ENCODE results near the gene TBC1D16. TPM values are rescaled to one million over a fixed set of nuclear protein-coding genes. Genes with fewer than 3 reads are reported as not detected.

Gene TBC1D16
- total RNA-seq, 1 donor from 2014 or later: 23.7 TPM

DNA sequence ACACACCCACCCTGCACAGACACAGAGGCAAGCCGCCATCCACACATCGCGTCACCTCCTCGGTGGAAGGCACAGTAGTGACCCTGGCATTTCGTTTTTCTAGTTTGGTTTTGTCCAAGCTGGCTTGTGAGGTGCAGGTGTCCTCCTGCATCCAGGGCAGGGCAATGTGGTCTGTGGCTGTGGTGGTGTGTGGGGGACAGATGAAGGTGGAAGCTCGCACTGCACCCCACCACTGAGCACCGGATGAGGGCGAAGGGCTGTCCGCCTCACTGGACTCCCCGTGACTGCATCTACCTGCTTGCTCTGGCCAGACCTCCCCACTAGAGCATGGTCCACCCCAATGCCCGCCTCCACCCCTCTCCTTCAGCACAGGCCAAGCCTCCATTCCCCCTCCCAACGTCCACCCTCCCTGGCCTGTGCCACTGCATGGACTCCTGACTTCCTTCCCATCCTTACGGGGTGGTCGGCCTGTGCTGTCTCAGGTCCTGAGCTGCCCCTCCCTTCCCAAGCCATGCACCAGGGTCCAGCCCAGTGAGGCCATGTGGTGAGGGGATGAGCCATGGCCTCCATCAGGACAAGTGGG is 117.7 kb downstream of the TBC1D16 start:
- Histone ChIP-seq H3K36me3 (ENCODE audit: control insufficient read depth, insufficient read depth, low read length) (no peaks in the 10 kb centered on the region), H3K27me3 (ENCODE audit: control insufficient read depth, insufficient read depth, low read length) (peaks cover 12% of the 10 kb centered on the region), H3K4me3 (ENCODE audit: low read depth, low read length) (no peak overlapping the region)
- no peak for TF ChIP-seq CTCF (IDR thresholded peaks at IDR 0.05; ENCODE audit: insufficient read depth, low read length, severe bottlenecking)
- DNase-seq (ENCODE audit: low read depth): no peak
- FAIRE-seq: peak; percentile 72

DNA sequence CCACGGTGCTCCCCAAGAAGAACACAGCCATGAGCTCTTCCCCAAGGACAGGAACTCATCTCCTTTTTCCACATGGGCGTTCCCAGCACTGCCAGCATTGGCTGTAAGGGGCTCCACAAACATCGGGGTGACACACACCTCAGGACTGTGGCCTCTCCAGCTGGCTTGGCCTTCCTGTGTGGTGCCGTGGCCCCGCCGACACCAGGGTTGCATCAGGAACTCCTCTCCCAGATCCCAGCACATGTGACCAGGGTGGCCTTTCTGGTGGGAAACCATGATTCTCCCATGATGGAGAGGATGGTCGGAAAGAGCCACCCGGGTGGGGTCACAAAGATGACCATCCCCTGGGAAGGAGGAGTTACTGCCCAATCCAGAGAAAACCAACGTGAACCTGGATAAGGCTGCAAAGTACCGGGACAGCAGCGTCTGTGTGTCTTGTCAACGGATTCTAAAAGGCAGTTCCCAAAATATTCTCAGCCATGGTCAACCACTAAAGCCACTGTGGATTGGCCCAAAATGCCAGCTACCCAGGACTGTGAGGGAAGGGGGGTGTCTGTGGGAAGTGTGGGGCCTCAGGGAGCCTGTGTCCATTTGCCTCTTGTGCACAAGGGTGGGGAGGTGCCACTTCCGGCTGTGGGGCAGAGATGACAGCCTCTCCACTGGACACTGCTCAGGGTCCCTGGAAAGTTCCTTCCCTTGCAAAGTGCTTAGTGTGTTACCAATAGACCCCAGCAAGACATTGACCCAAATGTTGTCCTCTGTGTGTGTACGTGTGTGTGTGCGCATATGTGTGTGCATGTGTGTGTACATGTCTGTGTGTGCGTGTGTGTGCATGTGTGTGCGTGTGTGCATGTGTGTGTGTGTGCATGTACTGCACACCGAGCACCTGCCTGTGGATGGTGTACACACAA is 118.4 kb downstream of the TBC1D16 start:
- no peak for TF ChIP-seq CTCF (IDR thresholded peaks at IDR 0.05; ENCODE audit: insufficient read depth, low read length, severe bottlenecking)
- no peak for FAIRE-seq
- Histone ChIP-seq H3K36me3 (ENCODE audit: control insufficient read depth, insufficient read depth, low read length) (no peaks in the 10 kb centered on the region), H3K27me3 (ENCODE audit: control insufficient read depth, insufficient read depth, low read length) (peaks cover 10% of the 10 kb centered on the region), H3K4me3 (ENCODE audit: low read depth, low read length) (no peak overlapping the region)
- DNase-seq (ENCODE audit: low read depth): no peak

DNA sequence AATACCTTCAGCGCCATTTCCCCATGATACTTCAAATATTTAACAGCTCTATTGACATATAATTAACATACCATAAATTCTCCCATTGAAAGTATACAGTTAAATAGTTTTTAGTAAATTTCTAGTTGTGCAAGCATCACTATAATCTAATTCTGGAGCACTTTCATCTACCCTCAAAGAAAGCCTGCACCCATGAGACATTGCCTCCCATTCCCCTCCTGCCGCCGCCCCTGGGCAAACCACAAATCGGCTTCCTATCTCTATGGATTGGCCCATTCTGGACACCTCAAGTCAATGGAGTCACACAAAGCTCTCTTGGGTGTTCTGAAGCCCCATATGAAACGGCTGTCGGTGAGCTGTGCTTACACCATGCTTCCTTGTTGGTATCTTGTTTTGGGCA is 119.2 kb downstream of the TBC1D16 start:
- no peak for DNase-seq (ENCODE audit: low read depth)
- Histone ChIP-seq H3K36me3 (ENCODE audit: control insufficient read depth, insufficient read depth, low read length) (no peaks in the 10 kb centered on the region), H3K27me3 (ENCODE audit: control insufficient read depth, insufficient read depth, low read length) (peaks cover 12% of the 10 kb centered on the region), H3K4me3 (ENCODE audit: low read depth, low read length) (no peak overlapping the region)
- no peak for FAIRE-seq
- no peak for TF ChIP-seq CTCF (IDR thresholded peaks at IDR 0.05; ENCODE audit: insufficient read depth, low read length, severe bottlenecking)

DNA sequence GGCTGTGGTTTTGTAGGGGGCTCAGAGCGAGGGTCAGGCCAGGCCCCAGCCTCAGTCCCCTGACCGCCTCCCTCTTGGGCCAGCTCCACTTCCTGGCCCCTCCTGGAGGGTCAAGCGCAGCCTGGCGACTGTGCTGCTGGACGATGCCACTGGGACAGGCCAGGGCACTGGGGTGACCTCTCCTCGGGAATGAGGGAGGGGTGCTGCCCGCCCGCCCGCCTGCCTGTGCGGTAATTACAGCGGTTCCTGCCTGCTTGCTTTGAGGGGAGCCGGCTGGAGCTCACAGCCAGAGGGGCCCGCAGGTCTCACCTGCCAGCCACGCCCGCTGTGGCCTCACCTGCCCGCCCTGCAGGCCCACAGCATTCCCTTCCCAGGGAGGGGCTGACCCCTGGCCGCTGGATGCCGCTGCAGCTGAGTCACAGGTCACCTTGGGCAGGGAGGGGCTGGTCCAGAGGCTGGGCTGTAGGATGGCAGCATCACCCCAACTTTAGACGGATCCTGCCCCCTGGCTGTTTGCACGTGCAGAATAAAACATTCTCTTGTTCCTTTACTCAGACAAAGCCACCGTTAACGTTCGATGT is 119.7 kb downstream of the TBC1D16 start:
- no peak overlapping the region for H3K4me3 ChIP-seq (ENCODE audit: low read depth, low read length)
- H3K27me3 ChIP-seq (ENCODE audit: control insufficient read depth, insufficient read depth, low read length): peaks cover 11% of the 10 kb centered on the region
- DNase-seq (ENCODE audit: low read depth) (peak; percentile 36), FAIRE-seq (no peak)
- peak; percentile 54 for TF ChIP-seq CTCF (IDR thresholded peaks at IDR 0.05; ENCODE audit: insufficient read depth, low read length, severe bottlenecking)
- H3K36me3 ChIP-seq (ENCODE audit: control insufficient read depth, insufficient read depth, low read length): no peaks in the 10 kb centered on the region

GRCh38 chr17:79914813-79915740 is 120.6 kb downstream of the TBC1D16 start:
- no peak for DNase-seq (ENCODE audit: low read depth)
- H3K36me3 ChIP-seq (ENCODE audit: control insufficient read depth, insufficient read depth, low read length): no peaks in the 10 kb centered on the region
- FAIRE-seq: no peak
- H3K4me3 ChIP-seq (ENCODE audit: low read depth, low read length): no peak overlapping the region
- TF ChIP-seq CTCF (IDR thresholded peaks at IDR 0.05; ENCODE audit: insufficient read depth, low read length, severe bottlenecking): no peak
- H3K27me3 ChIP-seq (ENCODE audit: control insufficient read depth, insufficient read depth, low read length): peaks cover 4% of the 10 kb centered on the region

All from bronchial epithelial cell (primary cell).